Transverse colon (tissue), 4 donors: ENCODE results near the gene PBX1.

Source experiments
- CTCF ChIP-seq, 5 experiments: fragments of 200-600 bp in 3 of 5; fragments of 450-650 bp in 2 of 5; sonication (generic) in 3 of 5; IDR thresholded peaks; 1 replicate in 2 of 5; 2 replicates in 3 of 5; pipeline ENCODE4 v1.5.1; 2016 to 2017; ENCODE audit warnings: antibody characterized with exemption in 5 of 5, inconsistent platforms in 3 of 5, mild to moderate bottlenecking in 2 of 5, moderate library complexity in 1 of 5
- POLR2A ChIP-seq: fragments of 450-650 bp; IDR thresholded peaks from one replicate; pipeline ENCODE4 v1.6.1; 2016; ENCODE audit warnings: antibody characterized with exemption, mild to moderate bottlenecking, moderate library complexity
- POLR2AphosphoS5 ChIP-seq, 3 donors: sonication (generic); formaldehyde crosslinking; IDR thresholded peaks; one replicate each; pipeline ENCODE4 v1.6.1; 2016; ENCODE audit warnings: antibody characterized with exemption in 3 of 3

- TF ChIP-seq CTCF (IDR thresholded peaks at IDR 0.05) (no peak), POLR2AphosphoS5 (IDR thresholded peaks at IDR 0.05) (no peak), POLR2A (no peak)
Observed at GRCh38 chr1:164557270-164557669, 1.7 kb upstream of the PBX1 start.
